WI38 (cell line): ENCODE measurements around the gene DGKZ.

Source experiments
- H3K4me3 ChIP-seq: 2 replicates; pipeline ENCODE4 v1.5.1; 2011; ENCODE audit warnings: low read depth, mild to moderate bottlenecking, control low read depth, low read length
- TF ChIP-seq, protein P1 (sequence below): IDR thresholded peaks from 2 replicates; pipeline ENCODE4 v1.5.1; 2012; ENCODE audit warnings: low read depth, mild to moderate bottlenecking, control low read depth, low read length

The DGKZ gene

DNA sequence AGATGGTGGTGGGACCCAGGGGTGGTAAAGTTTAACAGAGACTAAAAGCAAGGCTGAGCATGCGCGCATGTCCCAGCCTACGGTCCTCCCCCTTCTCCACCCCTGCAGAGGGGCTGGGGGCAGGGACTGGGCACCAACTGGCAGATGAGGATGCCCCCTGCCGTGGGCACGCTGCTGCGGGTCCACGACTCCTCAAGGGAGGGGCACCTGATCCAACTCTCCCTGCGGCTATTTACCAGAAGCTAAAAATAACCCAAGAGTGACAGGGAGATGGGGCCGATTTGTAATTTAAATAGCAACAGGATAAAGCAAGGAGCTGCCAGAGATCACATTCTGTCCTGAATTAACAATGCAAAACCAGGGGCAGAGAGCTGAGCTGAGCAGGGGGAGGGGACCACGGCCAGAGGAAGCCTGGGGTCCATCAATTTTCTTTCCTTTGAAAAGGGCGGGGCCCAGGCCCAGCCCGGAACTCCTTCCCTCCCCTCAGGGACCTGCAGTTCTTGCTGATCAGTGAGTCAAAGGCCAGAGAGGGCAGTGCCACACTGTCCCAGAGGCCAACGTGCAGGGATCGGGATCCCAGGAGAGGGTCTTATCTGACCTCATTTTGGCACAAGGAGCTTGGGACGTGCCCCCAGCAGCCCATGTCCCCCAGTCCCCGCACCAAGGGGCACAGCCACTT, 8.1 kb upstream of the DGKZ start:
- TF ChIP-seq, protein P1, sequence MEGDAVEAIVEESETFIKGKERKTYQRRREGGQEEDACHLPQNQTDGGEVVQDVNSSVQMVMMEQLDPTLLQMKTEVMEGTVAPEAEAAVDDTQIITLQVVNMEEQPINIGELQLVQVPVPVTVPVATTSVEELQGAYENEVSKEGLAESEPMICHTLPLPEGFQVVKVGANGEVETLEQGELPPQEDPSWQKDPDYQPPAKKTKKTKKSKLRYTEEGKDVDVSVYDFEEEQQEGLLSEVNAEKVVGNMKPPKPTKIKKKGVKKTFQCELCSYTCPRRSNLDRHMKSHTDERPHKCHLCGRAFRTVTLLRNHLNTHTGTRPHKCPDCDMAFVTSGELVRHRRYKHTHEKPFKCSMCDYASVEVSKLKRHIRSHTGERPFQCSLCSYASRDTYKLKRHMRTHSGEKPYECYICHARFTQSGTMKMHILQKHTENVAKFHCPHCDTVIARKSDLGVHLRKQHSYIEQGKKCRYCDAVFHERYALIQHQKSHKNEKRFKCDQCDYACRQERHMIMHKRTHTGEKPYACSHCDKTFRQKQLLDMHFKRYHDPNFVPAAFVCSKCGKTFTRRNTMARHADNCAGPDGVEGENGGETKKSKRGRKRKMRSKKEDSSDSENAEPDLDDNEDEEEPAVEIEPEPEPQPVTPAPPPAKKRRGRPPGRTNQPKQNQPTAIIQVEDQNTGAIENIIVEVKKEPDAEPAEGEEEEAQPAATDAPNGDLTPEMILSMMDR: no peak
- H3K4me3 ChIP-seq: no peak overlapping the region

DNA sequence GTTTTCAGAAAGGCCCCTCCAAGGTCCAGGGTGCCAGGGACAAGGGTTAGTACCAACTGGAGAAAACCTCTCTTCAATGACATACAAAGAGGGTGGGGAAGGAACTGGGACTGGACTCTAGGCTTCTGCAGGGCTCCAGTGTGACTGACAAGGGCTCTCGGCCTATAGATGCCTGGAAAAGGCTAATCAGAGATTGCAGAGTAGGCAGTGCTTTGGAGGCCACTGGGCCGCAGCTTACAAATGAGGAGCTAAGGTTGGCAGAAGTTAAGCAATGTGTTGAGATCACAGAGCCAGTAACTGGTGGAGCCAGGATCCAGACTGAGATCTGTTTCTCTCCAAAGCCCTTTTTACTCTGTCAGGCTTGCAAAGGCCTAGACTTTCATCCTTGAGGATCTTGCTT, 7.4 kb upstream of the DGKZ start:
- no peak overlapping the region for H3K4me3 ChIP-seq
- TF ChIP-seq, protein P1: no peak

- TF ChIP-seq, protein P1: no peak
- H3K4me3 ChIP-seq: no peak overlapping the region
Measured at GRCh38 chr11:46341454-46341853, 5.8 kb upstream of the DGKZ start.

GRCh38 chr11:46342239-46342638, 5.0 kb upstream of the DGKZ start:
- H3K4me3 ChIP-seq: no peak overlapping the region
- TF ChIP-seq, protein P1: no peak

DNA sequence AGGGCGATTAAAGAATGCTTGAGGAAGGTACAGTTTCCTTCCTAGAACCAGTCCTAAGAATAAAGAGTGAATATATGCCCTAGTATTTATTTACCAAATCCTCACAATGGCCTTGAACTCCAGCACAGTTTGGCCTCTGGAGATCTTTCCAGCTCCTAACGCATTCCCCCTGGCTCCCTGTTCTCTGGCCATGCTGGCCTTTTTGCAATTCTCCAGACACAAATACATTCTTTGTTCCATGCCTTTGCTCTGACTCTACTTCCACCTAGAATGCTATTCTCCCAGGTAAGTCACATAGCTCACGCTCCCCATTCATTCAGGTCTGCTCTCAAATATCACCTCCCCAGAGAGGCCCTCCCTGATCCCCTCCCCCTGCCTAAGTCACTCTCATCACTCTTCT, 3.7 kb upstream of the DGKZ start:
- no peak overlapping the region for H3K4me3 ChIP-seq
- TF ChIP-seq, protein P1: no peak

- TF ChIP-seq, protein P1: no peak
- no peak overlapping the region for H3K4me3 ChIP-seq
Measured at GRCh38 chr11:46345131-46345597, 2.1 kb upstream of the DGKZ start.

DNA sequence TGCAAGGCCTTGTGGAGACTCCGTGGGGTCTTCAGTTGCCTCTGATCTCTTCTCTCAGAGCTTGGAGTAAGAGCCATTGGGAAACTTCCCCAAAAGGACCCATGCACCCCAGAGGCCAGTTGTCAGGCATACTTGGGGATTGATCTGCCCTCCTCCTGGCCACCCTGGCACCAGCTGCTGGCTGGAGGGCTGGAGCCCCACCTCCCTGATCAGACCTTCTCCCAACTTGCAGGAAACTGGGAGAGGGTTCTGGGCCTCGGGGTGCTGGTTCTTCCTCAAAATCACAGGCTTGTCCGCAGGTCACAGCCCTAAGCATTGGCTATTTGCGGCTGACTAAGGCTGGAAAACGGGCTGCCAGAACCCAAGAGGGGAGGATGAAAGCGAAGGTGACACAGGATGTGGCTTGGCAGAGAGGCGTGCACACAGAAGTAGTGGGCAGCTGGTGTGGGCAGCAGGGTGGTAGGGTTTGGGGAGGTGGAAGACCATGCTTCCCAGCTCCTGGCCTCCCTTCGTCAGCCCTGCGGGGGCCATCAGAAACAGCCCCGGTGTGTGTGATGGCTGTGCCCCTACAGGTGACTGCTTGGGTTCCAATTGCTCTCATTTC, 1.3 kb upstream of the DGKZ start:
- TF ChIP-seq, protein P1: no peak
- H3K4me3 ChIP-seq: no peak overlapping the region
